ENCODE results near the gene PLXDC1.
"Not testable (repeated sequence)": the region's sequence is repeated elsewhere in the genome, so short reads cannot be mapped to it uniquely, and the experiment has no call there.

PLXDC1 gene

DNA sequence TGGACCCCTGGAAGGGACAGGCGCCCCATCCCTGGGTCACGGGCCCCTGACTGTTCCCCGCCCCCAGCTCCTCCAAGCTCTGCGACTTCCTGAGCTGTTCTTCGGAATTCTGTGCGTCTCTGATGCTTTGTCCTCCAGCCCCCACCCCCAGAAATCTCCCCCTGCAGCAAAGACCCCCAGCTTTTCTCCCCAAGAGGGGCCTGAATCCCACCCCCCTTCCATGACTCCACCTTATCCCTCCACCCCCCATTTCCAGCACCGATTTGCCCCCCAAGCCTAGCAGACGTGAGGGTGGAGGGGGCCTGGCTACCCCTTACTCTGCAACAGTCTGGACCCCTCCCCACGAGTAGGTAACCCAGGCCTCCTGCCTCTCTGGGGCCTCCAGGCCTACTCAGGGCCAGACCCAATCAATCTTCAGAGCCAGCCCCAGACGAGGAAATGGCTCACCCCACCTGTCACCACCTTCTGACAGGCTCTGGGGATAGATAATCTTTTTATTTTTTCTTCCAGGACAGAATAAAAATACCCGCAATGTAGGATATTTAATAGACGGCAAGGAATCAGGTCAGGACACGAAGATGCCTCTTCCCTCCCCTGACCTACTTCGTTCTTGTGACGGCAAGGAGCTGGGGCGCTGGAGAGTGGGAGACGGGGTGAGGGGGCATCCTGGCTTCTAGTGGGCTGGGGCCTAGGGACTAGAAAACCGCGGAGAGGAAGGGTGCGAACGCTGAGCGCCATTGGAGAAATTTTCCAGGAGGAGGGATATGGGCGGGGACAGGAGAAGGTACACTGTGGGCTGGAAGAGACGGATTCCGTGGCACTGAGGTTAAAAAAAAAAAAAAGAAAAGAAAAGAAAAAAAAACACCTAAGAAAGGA is 744 bp upstream of the PLXDC1 start:
- DNase-seq = peak; percentile 23

DNA sequence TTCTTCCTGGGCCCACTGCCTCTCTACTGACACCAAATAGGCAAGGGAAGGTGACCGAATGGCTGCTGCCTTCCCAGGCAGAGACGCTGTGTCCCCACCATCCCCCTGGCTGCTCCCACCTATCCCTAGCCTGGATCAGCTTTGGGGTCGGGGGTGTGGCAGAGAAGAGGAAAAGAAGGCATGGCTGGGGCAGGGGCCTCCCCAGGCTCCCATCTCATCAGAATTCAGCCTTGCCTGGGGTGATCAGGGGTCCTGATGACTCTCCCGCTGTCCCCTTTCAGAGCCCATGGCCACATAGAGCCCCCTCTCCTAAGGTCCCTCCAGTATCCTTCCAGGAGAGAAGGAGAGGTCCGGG is 665 bp downstream of the PLXDC1 start:
- no peak for DNase-seq

DNA sequence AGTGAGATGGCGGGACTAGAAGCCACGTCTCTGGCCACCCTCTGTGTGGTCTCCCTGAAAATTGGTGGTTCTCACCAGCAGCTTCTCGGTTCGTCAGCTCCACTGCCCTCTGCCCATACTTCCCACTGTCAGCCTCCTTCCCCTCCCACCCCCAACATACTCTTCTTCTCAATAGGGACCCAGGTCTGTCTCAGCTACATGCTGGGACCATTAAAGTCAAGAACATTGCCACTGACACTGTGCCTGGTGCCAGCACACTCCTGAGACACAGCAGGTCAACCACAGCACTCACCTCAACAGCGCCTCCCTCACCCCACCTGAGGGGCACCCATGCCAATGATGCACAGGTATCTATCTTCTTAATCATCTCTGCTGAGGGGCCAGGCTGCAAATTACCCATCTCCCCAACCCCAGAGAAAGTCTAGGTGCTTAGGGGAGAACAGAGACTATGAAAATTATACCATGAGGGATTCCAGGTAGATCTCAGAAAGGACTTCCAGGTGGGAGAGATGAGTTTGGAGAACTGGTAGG is 1.3 kb downstream of the PLXDC1 start:
- no peak for DNase-seq

DNA sequence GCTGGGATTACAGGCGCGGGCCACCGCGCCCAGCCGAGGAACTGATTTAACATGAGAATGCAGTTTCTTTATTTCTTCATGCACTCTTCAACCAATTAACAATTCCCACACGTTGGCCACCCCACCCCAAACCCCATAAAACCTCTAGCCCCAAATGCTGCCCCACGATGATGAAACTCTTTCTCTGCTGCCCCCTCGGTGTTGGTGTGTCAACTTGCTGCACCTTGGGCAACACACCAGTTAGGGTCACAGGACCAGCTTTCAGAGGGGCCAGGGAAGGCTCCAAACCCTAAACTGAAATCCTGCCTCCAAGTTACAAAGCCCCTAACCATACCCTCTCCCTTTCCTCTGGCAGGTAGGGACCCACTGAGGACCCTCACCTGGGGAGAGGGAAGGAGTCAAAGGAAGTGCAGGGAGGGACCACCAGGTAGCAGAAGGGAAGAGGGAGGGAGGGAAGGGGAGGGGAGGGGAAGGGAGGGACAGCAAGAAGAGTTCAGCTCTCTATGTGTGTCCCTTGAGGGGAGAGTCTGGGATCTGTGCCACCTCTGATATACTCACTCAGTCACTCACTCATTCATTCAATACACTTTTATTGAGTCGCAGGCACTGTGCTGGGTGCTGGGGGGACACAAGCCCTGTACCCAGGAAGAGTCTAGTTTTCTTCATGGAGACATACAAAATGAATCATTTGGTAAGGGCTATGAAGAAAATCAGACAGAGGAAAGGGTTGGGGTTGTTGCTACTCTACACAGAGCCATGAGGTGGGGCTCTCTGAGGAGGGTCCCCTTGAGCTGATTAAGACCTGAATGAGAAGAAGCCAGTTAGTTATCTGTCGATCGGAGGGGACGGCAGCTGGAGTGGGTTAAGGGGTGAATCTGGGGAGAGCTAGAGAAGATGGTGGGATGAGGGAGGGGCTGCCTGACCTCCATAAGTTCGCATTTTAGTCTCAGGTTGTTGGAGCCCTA is 3.9 kb downstream of the PLXDC1 start:
- DNase-seq = no peak

DNA sequence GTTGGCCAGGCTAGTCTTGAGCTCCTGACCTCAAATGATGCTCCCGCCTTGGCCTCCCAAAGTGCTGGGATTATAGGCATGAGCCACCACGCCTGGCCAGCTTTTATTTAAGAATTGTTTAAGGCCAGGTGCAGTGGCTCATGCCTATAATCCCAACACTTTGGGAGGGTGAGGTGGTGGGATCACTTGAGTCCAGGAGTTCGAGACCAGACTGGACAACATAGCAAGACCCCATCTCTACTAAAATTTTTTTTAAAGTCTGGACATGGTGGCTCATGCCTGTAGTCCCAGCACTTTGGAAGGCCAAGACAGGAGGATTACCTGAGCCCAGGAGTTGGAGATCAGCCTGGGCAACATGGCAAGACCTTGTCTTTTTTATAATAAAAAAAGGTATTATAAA is 5.2 kb downstream of the PLXDC1 start:
- DNase-seq = no peak

DNA sequence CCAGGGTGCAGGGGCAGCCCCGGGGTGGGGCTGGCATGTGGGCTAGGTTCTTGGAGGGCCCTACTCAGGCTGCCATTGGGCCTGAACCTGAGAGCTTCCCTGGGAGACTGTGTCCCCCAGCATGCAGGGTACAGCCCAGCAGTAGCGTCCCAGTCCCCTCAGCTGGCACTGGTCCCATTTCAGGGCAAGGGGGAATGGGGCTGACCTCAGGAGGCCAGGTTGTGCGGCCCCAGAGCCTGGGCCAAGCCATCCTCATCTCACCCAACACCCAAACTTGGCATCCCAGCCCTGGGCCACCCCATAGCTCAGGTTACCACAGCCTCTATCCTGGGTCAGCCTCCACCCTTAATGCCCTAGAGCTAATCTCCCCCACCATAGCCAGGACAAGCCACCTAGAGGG is 6.3 kb downstream of the PLXDC1 start:
- DNase-seq = no peak

DNA sequence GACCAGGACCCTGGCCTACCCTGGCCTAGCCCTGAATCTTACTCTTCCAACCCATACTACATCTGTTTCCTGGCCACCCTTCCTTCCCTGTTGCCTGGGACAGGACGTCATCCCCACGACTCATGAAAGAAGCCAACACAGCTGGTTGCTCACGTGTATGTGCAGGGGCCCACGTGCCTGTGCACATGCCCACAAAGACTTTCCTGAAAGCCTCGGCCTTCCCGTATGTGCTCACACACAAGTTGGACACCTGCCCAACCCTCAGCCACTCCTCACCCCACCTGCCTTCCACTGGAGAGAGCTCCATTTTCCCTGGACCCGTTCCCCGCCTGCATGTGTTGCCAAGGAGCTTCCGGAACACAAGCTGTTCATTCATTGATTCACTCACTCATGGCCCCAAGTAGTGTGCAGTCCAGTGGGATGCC is 7.0 kb downstream of the PLXDC1 start:
- no peak for DNase-seq

DNA sequence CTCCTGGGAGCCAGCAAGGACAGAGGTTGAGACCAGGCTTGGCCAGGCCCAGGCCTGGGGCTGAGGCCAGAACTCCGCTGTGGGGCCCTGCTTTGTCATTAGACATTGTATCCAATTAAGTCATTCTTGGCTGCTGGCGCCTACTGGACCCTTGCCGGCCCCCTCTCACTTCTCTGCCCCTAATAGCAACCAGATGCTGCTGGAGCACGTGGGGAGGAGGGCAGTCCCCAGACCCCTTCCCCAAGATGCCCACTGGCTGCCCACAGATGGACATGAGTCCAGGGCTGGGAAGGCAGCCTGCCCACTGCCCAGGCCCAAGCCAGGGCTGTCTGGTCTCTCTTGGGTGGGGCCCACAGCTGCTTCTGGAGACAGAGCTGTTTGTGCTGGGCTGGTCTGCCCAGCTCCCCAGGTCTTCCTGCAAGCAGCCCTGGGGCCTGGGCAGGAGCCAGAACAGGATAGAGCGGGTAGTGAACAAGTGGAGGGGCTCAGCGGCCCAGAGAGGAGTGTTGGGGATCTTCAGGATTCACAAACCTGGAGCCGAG is 7.8 kb downstream of the PLXDC1 start:
- no peak for DNase-seq

DNA sequence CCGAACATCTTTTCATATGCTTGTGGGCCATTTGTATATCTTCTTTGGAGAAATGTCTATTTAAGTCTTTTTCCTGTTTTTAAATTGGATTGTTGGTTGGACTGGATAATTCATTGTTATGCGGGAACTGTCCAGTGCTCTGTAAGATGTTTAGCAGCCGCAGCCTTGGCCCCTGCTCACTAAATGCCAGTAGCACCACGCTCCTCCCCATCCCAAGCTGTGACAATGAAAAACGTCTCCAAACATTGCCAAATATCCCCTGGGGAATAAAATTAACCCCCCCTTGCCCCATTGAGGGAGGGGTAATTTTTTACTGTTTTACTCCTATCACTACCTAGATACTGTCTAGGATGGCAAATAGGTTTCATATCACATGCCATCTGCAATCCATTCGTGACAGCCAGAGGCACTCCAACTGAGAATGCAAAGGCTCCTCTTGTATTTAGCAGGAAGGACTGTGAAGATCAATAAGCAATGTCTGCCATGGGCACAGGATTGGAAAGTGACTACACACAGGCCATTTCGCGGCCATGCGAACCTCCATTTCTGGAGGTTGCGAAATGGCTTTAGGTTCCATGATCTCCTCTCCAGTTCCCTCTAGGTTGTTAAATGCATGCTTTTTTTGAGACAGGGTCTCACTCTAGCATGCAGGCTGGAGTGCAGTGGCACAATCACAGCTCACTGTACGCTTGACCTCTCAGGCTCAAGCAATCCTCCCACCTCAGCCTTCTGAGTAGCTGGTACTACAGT is 9.3 kb downstream of the PLXDC1 start:
- no peak for DNase-seq

DNA sequence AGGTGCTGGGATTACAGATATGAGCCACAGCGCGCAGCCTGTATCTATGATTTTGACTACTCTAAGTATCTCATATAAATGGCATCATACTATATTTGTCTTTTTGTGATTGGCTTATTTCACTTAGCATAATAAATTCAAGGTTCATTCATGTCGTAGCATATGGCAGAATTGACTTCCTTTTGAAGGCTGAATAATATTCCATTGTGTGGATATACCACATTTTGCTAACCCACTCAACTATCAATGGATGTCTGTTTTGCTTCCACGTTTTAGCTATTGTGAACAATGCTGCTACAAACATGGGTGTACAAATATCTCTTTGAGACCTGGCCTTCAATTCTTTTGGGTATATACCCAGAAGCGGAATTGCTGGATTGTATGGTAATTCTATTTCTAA is 10.1 kb downstream of the PLXDC1 start:
- no peak for DNase-seq

DNA sequence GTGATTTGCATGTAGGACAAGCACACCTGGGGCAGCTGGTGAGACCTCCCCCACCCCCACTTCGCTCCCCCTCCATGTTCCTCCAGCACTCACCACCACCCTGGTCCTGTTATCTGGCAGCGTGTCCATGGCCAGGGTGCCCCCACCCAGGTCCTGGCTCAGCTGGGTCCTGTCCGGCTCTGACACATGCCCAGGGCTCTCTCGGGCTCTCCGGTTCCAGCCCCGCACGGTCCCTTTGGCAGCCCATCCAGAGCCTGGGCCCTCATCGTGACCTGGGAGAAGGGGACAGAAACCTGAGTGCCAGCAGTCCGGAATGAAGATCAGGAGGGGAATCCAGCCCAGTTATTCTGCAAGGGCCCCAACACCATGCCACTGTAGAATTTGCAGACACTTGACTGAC is 11.9 kb downstream of the PLXDC1 start:
- no peak for DNase-seq

DNA sequence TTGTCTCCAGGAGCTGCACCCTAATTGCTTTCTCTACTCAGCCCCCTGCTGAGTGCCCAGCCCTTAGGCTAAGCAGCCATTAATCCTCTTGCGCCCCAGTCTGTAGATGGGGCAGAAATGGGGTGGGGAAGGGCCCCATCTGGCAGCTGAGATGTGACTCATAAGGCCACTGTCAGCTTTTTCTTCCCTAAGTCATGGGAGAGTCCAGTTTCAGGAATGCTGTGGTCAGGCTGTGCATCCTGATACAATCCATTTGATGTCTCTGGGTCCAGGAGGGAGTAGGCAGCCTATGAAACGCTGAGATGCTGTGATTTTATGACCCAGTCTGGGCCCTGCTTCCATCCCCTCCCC is 12.3 kb downstream of the PLXDC1 start:
- no peak for DNase-seq

DNA sequence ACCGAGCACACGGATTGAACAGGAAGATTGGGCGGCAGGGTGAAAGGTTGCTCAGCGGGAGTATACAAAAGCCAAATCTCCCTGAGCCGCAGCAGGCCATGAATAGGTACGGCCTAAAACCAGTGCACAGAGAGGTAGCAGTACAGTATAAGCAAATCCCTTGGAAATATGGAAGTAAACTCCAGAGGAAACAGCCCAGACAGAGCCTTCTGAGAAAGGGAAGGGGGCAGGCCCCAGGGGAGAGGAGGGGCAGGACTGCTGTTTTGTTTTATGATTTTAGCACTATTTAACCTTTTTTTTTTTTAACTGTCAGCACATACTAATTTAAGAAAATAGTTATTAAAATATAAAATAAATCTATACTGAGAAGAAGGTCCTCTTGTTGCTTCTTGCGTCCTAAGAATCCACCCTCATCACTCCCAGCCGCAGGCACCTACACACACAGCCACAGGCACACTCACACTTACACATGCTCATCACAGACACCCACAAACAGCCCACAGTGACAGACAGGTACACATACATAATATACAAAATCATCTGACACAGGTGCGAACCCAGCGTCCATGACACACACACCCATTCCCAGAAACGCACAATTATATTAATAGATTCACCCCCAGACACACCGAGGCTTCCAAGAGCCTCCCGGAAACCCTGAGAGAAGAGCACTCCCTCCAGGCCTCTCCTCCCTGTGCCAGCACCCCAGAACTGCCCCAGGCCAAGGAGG is 12.8 kb downstream of the PLXDC1 start:
- no peak for DNase-seq

DNA sequence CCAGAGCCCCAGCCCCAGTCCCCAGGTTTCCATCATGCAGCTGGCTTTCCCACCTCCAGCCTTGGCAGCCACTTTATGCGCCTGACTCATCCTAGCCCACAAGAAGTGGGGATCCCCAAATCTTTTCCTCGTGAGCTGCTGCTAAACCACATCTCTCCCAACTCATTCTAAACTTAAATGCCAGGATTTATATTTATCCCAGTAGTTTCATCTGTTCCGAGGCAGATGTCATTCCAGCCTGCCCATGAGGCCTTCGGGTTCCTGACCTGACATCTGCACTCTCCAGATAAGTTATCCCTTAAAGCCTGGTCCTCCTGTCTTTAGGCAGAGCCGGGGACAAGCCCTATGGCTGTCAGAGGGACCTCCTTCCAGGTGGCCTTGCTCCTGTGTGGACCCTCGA is 16.6 kb downstream of the PLXDC1 start:
- DNase-seq = no peak

DNA sequence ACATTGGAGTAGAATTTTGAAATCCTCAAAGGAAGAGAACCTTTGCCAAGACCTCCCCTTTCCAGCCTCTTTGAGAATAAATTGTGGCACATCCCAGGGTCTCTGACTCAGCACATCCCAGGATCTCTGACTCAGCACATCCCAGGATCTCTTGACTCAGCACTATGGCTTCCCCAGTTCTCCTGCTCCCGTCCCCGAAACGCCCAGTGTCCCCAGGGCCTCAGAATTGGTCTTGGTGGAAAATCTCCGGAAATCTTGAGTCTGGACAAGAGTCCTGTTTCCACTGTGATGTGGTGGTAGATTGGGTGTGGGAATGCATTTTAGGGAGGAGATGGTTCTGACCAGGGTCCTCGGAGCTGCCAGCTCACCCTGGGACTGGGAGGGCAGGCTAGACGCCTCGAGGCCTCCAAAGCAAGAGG is 19.2 kb downstream of the PLXDC1 start:
- DNase-seq = no peak

DNA sequence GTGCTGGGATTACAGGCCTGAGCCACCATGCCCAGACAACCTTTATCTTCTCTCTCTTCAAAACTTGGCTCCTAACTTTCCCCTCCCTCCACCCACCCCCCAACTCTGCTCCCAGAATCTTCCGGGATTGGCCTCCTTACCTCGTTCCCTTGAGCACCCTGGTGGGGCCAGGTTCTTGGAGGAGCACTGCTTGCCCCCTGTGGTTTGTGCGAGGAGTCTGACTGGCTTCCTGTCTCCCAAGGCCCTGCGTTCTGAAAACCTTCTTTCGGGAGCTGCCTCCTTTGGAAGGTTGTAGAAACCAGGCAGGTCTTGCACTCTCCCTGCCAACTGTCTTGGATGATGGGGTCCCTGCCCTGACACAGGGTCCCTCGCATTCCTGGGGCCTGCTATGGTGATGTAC is 19.8 kb downstream of the PLXDC1 start:
- no peak for DNase-seq

DNA sequence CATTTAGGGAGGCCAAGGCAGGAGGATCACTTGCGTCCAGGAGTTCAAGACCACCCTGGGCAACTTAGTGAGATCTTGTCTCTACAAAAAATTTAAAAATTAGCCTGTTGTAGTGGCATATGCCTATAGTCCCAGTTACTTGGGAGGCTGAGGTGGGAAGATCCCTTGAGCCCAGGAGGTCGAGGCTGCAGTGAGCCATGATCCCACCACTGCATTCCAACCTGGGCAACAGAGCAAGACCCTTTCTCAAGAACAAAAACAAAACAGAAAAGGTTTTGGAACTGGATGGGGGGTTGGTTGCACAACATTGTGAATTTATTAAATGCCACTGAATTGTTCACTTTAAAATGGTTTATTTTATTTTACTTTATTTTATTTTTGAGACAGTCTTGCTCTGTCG is 21.2 kb downstream of the PLXDC1 start:
- no peak for DNase-seq

DNA sequence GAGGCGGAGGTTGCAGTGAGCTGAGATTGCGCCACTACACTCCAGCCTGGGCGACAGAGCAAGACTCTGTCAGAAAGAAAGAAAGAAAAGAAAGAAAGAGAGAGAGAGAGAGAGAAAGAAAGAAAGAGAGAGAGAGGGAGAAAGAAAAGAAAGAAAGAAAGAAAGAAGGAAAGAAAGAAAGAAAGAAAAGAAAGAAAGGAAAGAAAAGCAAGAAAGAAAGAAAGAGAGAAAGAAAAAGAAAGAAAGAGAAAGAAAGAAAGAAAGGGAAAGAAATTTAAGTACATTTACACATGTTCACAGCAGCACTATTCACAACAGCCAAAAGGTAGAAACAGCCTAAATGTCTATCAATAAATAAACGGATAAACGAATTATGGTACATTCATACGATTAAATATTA is 21.9 kb downstream of the PLXDC1 start:
- DNase-seq = not testable (repeated sequence)

DNA sequence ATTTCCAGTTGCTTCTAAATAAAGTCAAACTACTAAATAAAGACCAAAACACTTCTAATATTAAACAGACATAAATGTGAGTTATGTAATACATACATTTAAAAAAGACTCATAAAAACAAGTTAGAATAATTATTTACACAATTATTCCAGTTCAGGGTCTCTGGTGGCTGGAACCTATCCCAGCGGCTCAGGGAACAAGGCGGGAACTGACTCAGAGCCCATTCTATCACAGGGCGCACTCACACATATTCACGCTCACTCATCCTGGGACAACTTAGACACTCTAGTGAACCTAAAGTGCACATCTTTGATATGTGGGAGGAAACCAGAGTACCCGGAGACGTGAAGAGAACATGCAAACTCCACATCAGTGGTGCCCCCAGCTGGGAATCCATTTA is 25.0 kb downstream of the PLXDC1 start:
- no peak for DNase-seq

DNA sequence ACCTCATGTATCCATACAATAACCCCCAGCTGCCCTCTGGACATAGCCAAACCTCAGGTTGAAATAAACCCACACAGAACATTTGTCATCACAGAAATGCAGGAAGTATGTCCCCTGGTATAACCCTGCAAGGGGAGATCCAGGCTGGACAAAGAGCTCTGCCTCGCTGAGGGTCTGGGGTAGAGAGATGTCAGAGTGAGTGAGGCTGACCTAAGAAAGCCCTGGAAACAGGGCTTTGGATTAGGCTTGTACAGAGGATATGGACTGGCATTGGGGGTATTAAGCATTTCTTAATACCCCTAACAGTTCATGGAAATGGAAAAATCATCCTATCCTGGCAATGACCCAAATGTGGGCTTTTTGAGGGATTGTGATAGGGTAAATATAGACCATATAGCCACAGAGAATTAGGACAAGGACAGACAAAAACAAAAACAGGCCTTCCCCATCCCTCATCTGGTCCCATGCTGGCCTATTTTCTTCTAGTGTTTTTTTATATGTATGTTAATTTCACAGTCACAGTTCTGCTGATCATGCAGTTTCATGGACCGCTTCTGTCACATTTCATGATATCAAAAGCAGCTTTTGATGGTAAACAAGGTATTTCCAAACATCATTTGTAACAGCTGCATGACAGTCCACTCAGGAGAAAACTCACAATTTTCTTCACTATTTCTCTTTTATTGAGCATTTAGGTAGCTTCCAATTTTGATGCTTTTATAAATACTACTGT is 26.1 kb downstream of the PLXDC1 start:
- DNase-seq = no peak

DNA sequence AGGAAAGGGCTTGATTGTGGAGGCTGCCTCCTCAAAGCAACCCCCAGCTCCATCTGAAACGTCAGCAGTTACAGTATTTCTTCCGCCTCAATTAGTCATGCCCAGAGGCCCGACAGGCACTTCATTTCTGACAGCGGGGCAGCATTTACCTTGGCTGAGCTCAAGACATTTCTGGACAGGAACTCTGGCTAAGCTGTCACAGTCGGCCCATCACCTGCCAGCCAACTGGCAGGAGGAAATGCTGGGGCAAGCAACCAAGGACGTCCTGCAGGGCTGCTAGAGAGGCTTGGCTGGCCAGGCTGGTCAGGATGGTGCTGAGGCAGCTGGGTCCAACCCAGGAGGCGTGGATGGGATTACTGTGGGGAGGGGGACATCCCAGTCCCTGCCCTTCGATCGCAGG is 27.8 kb downstream of the PLXDC1 start:
- DNase-seq = no peak

Measured in stimulated activated CD4-positive, alpha-beta T cell treated with anti-CD3 and anti-CD28 coated beads, Interleukin-1b, Interleukin-23, amount 100 ng/mL, for 48 hours (primary cell).